ENCODE data around the gene FAM111A. TPM values are rescaled to one million over a fixed set of nuclear protein-coding genes. Genes with fewer than 3 reads are reported as not detected.

The FAM111A gene
- total RNA-seq, 2 experiments from 2014 or later, result 32.8 to 34.4 TPM

GRCh38 chr11:59187035-59187434 is 44.4 kb downstream of the FAM111A start:
- Histone ChIP-seq H3K9me3 (ENCODE audit: control insufficient read depth in 1 of 2, insufficient read depth in 1 of 2, low read length in 2 of 2) (no peaks in the 10 kb centered on the region), H3K4me3 (ENCODE audit: low read length) (no peak overlapping the region), H3K27me3 (ENCODE audit: control insufficient read depth in 1 of 2, insufficient read depth in 2 of 2, low read length in 2 of 2) (no peaks in the 10 kb centered on the region), H3K27ac (ENCODE audit: low read depth in 1 of 2, low read length in 2 of 2) (no peak overlapping the region), H3K36me3 (ENCODE audit: insufficient read depth, low read length) (no peaks in the 10 kb centered on the region), H3K4me1 (ENCODE audit: insufficient read depth, low read length) (peaks cover 6% of the 10 kb centered on the region)
- Mint-ChIP-seq H3K27me3 (no peaks in the 10 kb centered on the region), H3K36me3 (ENCODE audit: low read depth) (no peaks in the 10 kb centered on the region), H3K4me1 (ENCODE audit: low read depth) (no peaks in the 10 kb centered on the region), H3K4me3 (no peak overlapping the region), H3K27ac (no peak overlapping the region), H3K9me3 (no peaks in the 10 kb centered on the region)
- ChIA-PET CTCF (interaction anchor here (1.8 to 2.9 kb wide), 3 partner anchors 10 to 16 kb away, joined by 6 to 26 read pairs (median 11); partner anchors contain the start of gene DTX4), POLR2A (interaction anchor here (2.1 kb wide), 1 partner anchor 16 kb away, joined by 10 read pairs; the partner anchor contains the start of gene DTX4)
- TF ChIP-seq CTCF (IDR thresholded peaks at IDR 0.05), result no peak
- ATAC-seq (ENCODE audit: poor library complexity), result no peak
- intact Hi-C loops (cut with DNase I, micrococcal nuclease), result loop anchor here in 1 of 2 experiments (2.0 kb wide), 1 partner anchor 14 kb away; the partner anchor contains the start of gene DTX4
- no peak for DNase-seq

- no peak for TF ChIP-seq CTCF (IDR thresholded peaks at IDR 0.05)
- H3K9me3 ChIP-seq (ENCODE audit: control insufficient read depth in 1 of 2, insufficient read depth in 1 of 2, low read length in 2 of 2), result no peaks in the 10 kb centered on the region
- H3K4me1 ChIP-seq (ENCODE audit: insufficient read depth, low read length), result peaks cover 6% of the 10 kb centered on the region
- Mint-ChIP-seq H3K27me3 (no peaks in the 10 kb centered on the region), H3K4me1 (ENCODE audit: low read depth) (no peaks in the 10 kb centered on the region), H3K9me3 (no peaks in the 10 kb centered on the region), H3K27ac (no peak overlapping the region), H3K36me3 (ENCODE audit: low read depth) (no peaks in the 10 kb centered on the region), H3K4me3 (no peak overlapping the region)
- H3K4me3 ChIP-seq (ENCODE audit: low read length), result no peak overlapping the region
- no peak overlapping the region for H3K27ac ChIP-seq (ENCODE audit: low read depth in 1 of 2, low read length in 2 of 2)
- ChIA-PET POLR2A (interaction anchor here (2.1 kb wide), 1 partner anchor 16 kb away, joined by 10 read pairs; the partner anchor contains the start of gene DTX4), CTCF (interaction anchor here (2.9 kb wide), 1 partner anchor 16 kb away, joined by 26 read pairs; the partner anchor contains the start of gene DTX4)
- DNase-seq, result no peak
- ATAC-seq (ENCODE audit: poor library complexity), result no peak
- no peaks in the 10 kb centered on the region for H3K27me3 ChIP-seq (ENCODE audit: control insufficient read depth in 1 of 2, insufficient read depth in 2 of 2, low read length in 2 of 2)
- intact Hi-C loops (cut with DNase I, micrococcal nuclease), result loop anchor here in 1 of 2 experiments (2.0 kb wide), 1 partner anchor 15 kb away; the partner anchor contains the start of gene DTX4
- H3K36me3 ChIP-seq (ENCODE audit: insufficient read depth, low read length), result no peaks in the 10 kb centered on the region
These were observed 44.9 kb downstream of the FAM111A start for GRCh38 chr11:59187587-59187986.

GRCh38 chr11:59188954-59189353 is 46.3 kb downstream of the FAM111A start:
- CTCF ChIA-PET, result no interaction called here
- no peak overlapping the region for H3K4me3 ChIP-seq (ENCODE audit: low read length)
- intact Hi-C loops (cut with DNase I, micrococcal nuclease), result no loop called here
- no peak for DNase-seq
- no peak for ATAC-seq (ENCODE audit: poor library complexity)
- no peaks in the 10 kb centered on the region for H3K27me3 Mint-ChIP-seq
- H3K36me3 ChIP-seq (ENCODE audit: insufficient read depth, low read length), result no peaks in the 10 kb centered on the region
- no peaks in the 10 kb centered on the region for H3K9me3 Mint-ChIP-seq
- POLR2A ChIA-PET, result no interaction called here
- no peak for TF ChIP-seq CTCF (IDR thresholded peaks at IDR 0.05)
- H3K36me3 Mint-ChIP-seq (ENCODE audit: low read depth), result no peaks in the 10 kb centered on the region
- H3K4me1 Mint-ChIP-seq (ENCODE audit: low read depth), result no peaks in the 10 kb centered on the region
- H3K27ac Mint-ChIP-seq, result no peak overlapping the region
- peaks cover 6% of the 10 kb centered on the region for H3K4me1 ChIP-seq (ENCODE audit: insufficient read depth, low read length)
- no peaks in the 10 kb centered on the region for H3K9me3 ChIP-seq (ENCODE audit: control insufficient read depth in 1 of 2, insufficient read depth in 1 of 2, low read length in 2 of 2)
- H3K27ac ChIP-seq (ENCODE audit: low read depth in 1 of 2, low read length in 2 of 2), result no peak overlapping the region
- H3K27me3 ChIP-seq (ENCODE audit: control insufficient read depth in 1 of 2, insufficient read depth in 2 of 2, low read length in 2 of 2), result no peaks in the 10 kb centered on the region
- no peak overlapping the region for H3K4me3 Mint-ChIP-seq
